Activated CD4-positive, alpha-beta T cell treated with anti-CD3 and anti-CD28 coated beads, Interleukin-2, amount 10 ng/mL, durations not matched to agents 7 days and 5 days (primary cell): ENCODE results near the gene SPAG9. TPM values are rescaled to one million over a fixed set of nuclear protein-coding genes. Genes with fewer than 3 reads are reported as not detected.
"Not testable (repeated sequence)": the region's sequence is repeated elsewhere in the genome, so short reads cannot be mapped to it uniquely, and the experiment has no call there.

Source experiments
- CTCF ChIA-PET: fragments of 350-600 bp; sonication (Branson Sonifier 250); formaldehyde crosslinking; loops from one replicate; lab custom pipeline; 2021; ENCODE audit warnings: antibody characterized with exemption; lab: Charles Lee
- POLR2A ChIA-PET: fragments of 350-600 bp; sonication (Branson Sonifier 250); formaldehyde crosslinking; loops from one replicate; lab custom pipeline; 2021; ENCODE audit warnings: antibody characterized with exemption; lab: Charles Lee
- DNase-seq: peaks from one replicate; pipeline ENCODE4 v3.0.0-alpha.2; 2020
- H3K27ac Mint-ChIP-seq: one replicate; pipeline ENCODE4 v1.8.0; 2021; ENCODE audit warnings: mild to moderate bottlenecking, moderate library complexity, mixed read lengths
- H3K27me3 Mint-ChIP-seq: one replicate; pipeline ENCODE4 v1.8.0; 2021; ENCODE audit warnings: mixed read lengths
- H3K36me3 Mint-ChIP-seq: one replicate; pipeline ENCODE4 v1.8.0; 2021; ENCODE audit warnings: low read depth, mixed read lengths
- H3K4me1 Mint-ChIP-seq: one replicate; pipeline ENCODE4 v1.8.0; 2021; ENCODE audit warnings: mixed read lengths
- H3K4me3 Mint-ChIP-seq: one replicate; pipeline ENCODE4 v1.8.0; 2021; ENCODE audit warnings: mild to moderate bottlenecking, moderate library complexity, mixed read lengths
- H3K9me3 Mint-ChIP-seq: one replicate; pipeline ENCODE4 v1.8.0; 2021; ENCODE audit warnings: mixed read lengths
- total RNA-seq, 2 experiments: library from RNA; stranded (reverse); gene quantifications; one replicate each; pipeline ENCODE4 v1.2.3, GENCODE V29; 2021

The SPAG9 gene
- total RNA-seq, 2 experiments from 2014 or later, result 43.6 to 58.5 TPM

GRCh38 chr17:51103050-51103449, 17.6 kb downstream of the SPAG9 start:
- CTCF ChIA-PET, result no interaction called here
- Mint-ChIP-seq H3K4me3 (no peak overlapping the region), H3K27ac (no peak overlapping the region), H3K36me3 (peaks cover 6% of the 10 kb centered on the region), H3K27me3 (no peaks in the 10 kb centered on the region), H3K9me3 (no peaks in the 10 kb centered on the region), H3K4me1 (peaks cover 10% of the 10 kb centered on the region)
- POLR2A ChIA-PET, result no interaction called here
- DNase-seq, result no peak

- CTCF ChIA-PET, result no interaction called here
These were observed 22.8 kb downstream of the SPAG9 start for GRCh38 chr17:51097708-51098446.

GRCh38 chr17:51091635-51092034, 29.0 kb downstream of the SPAG9 start:
- ChIA-PET CTCF (interaction anchor here (0.6 to 0.8 kb wide), 2 partner anchors 25 to 319 kb away, joined by 3 read pairs; no protein-coding TSS in a partner anchor), POLR2A (no interaction called here)
- no peak for DNase-seq
- H3K27me3 Mint-ChIP-seq, result no peaks in the 10 kb centered on the region
- H3K4me1 Mint-ChIP-seq, result peaks cover 19% of the 10 kb centered on the region
- H3K9me3 Mint-ChIP-seq, result no peaks in the 10 kb centered on the region
- peaks cover 3% of the 10 kb centered on the region for H3K36me3 Mint-ChIP-seq
- H3K27ac Mint-ChIP-seq, result no peak overlapping the region
- no peak overlapping the region for H3K4me3 Mint-ChIP-seq

More at GRCh38 chr17:51097708-51098446, 22.8 kb downstream of the SPAG9 start:
- Mint-ChIP-seq H3K27ac (no peak overlapping the region), H3K27me3 (no peaks in the 10 kb centered on the region), H3K4me1 (peaks cover 35% of the 10 kb centered on the region), H3K36me3 (peaks cover 2% of the 10 kb centered on the region), H3K4me3 (no peak overlapping the region), H3K9me3 (no peaks in the 10 kb centered on the region)
- no peak for DNase-seq
- POLR2A ChIA-PET, result no interaction called here

GRCh38 chr17:51088868-51089267, 31.8 kb downstream of the SPAG9 start:
- H3K9me3 Mint-ChIP-seq, DNase-seq, H3K36me3 Mint-ChIP-seq, CTCF ChIA-PET, POLR2A ChIA-PET, H3K27me3 Mint-ChIP-seq, H3K27ac Mint-ChIP-seq, H3K4me3 Mint-ChIP-seq: not testable (repeated sequence)
- peaks cover 11% of the 10 kb centered on the region for H3K4me1 Mint-ChIP-seq

- Mint-ChIP-seq H3K4me3 (no peak overlapping the region), H3K36me3 (peaks cover 3% of the 10 kb centered on the region), H3K9me3 (no peaks in the 10 kb centered on the region), H3K4me1 (peaks cover 6% of the 10 kb centered on the region), H3K27ac (no peak overlapping the region), H3K27me3 (no peaks in the 10 kb centered on the region)
- no peak for DNase-seq
- ChIA-PET CTCF (no interaction called here), POLR2A (no interaction called here)
These were observed 32.4 kb downstream of the SPAG9 start for GRCh38 chr17:51088287-51088686.

GRCh38 chr17:51087072-51087757, 33.5 kb downstream of the SPAG9 start:
- no peaks in the 10 kb centered on the region for H3K9me3 Mint-ChIP-seq
- no peaks in the 10 kb centered on the region for H3K27me3 Mint-ChIP-seq
- POLR2A ChIA-PET, result no interaction called here
- no peak overlapping the region for H3K27ac Mint-ChIP-seq
- no peak overlapping the region for H3K4me3 Mint-ChIP-seq
- H3K36me3 Mint-ChIP-seq, result peaks cover 3% of the 10 kb centered on the region
- peaks cover 6% of the 10 kb centered on the region for H3K4me1 Mint-ChIP-seq
- DNase-seq, result no peak
- CTCF ChIA-PET, result interaction anchor here (1.0 kb wide), 1 partner anchor 28 kb away, joined by 3 read pairs; no protein-coding TSS in a partner anchor

GRCh38 chr17:51085150-51085805, 35.4 kb downstream of the SPAG9 start:
- ChIA-PET POLR2A (interaction anchor here (0.7 kb wide), 1 partner anchor 136 kb away, joined by 3 read pairs; no protein-coding TSS in a partner anchor), CTCF (interaction anchor here (0.6 kb wide), 1 partner anchor 168 kb away, joined by 4 read pairs; no protein-coding TSS in a partner anchor)
- no peak for DNase-seq
- H3K4me3 Mint-ChIP-seq, result no peak overlapping the region
- H3K36me3 Mint-ChIP-seq, result peaks cover 4% of the 10 kb centered on the region
- H3K9me3 Mint-ChIP-seq, result no peaks in the 10 kb centered on the region
- H3K4me1 Mint-ChIP-seq, result peaks cover 10% of the 10 kb centered on the region
- no peaks in the 10 kb centered on the region for H3K27me3 Mint-ChIP-seq
- no peak overlapping the region for H3K27ac Mint-ChIP-seq

- H3K4me1 Mint-ChIP-seq, result peaks cover 10% of the 10 kb centered on the region
- POLR2A ChIA-PET, result interaction anchor here (0.7 kb wide), 1 partner anchor 392 kb away, joined by 5 read pairs; no protein-coding TSS in a partner anchor
These were observed 36.7 kb downstream of the SPAG9 start for GRCh38 chr17:51083981-51084380.

GRCh38 chr17:51083364-51083763, 37.3 kb downstream of the SPAG9 start:
- Mint-ChIP-seq H3K36me3 (peaks cover 15% of the 10 kb centered on the region), H3K4me1 (peaks cover 10% of the 10 kb centered on the region)
- POLR2A ChIA-PET, DNase-seq, H3K27ac Mint-ChIP-seq, H3K4me3 Mint-ChIP-seq, H3K27me3 Mint-ChIP-seq, CTCF ChIA-PET, H3K9me3 Mint-ChIP-seq: not testable (repeated sequence)

More at GRCh38 chr17:51083981-51084380, 36.7 kb downstream of the SPAG9 start:
- Mint-ChIP-seq H3K9me3 (no peaks in the 10 kb centered on the region), H3K36me3 (peaks cover 11% of the 10 kb centered on the region), H3K4me3 (no peak overlapping the region), H3K27ac (no peak overlapping the region), H3K27me3 (no peaks in the 10 kb centered on the region)
- DNase-seq, result no peak
- CTCF ChIA-PET, result no interaction called here

- H3K9me3 Mint-ChIP-seq, result no peaks in the 10 kb centered on the region
- no peak overlapping the region for H3K27ac Mint-ChIP-seq
These were observed 41.6 kb downstream of the SPAG9 start for GRCh38 chr17:51079049-51079448.

GRCh38 chr17:51078009-51078592, 42.6 kb downstream of the SPAG9 start:
- H3K4me1 Mint-ChIP-seq, result peaks cover 6% of the 10 kb centered on the region
- no peak overlapping the region for H3K27ac Mint-ChIP-seq
- POLR2A ChIA-PET, result no interaction called here
- no peak overlapping the region for H3K4me3 Mint-ChIP-seq
- no peaks in the 10 kb centered on the region for H3K27me3 Mint-ChIP-seq
- no peaks in the 10 kb centered on the region for H3K9me3 Mint-ChIP-seq
- DNase-seq, result no peak
- H3K36me3 Mint-ChIP-seq, result peaks cover 23% of the 10 kb centered on the region
- CTCF ChIA-PET, result no interaction called here

More at GRCh38 chr17:51079049-51079448, 41.6 kb downstream of the SPAG9 start:
- H3K27me3 Mint-ChIP-seq, result no peaks in the 10 kb centered on the region
- DNase-seq, result no peak
- CTCF ChIA-PET, result no interaction called here
- peaks cover 23% of the 10 kb centered on the region for H3K36me3 Mint-ChIP-seq
- POLR2A ChIA-PET, result no interaction called here
- peaks cover 6% of the 10 kb centered on the region for H3K4me1 Mint-ChIP-seq
- no peak overlapping the region for H3K4me3 Mint-ChIP-seq

- no peak for DNase-seq
These were observed 43.8 kb downstream of the SPAG9 start for GRCh38 chr17:51076821-51077220.

More at GRCh38 chr17:51076821-51077220, 43.8 kb downstream of the SPAG9 start:
- peaks cover 4% of the 10 kb centered on the region for H3K4me1 Mint-ChIP-seq
- H3K9me3 Mint-ChIP-seq, result no peaks in the 10 kb centered on the region
- no peaks in the 10 kb centered on the region for H3K27me3 Mint-ChIP-seq
- no peak overlapping the region for H3K4me3 Mint-ChIP-seq
- no peak overlapping the region for H3K27ac Mint-ChIP-seq
- CTCF ChIA-PET, result interaction anchor here (0.6 kb wide), 1 partner anchor 70 kb away, joined by 3 read pairs; no protein-coding TSS in a partner anchor
- POLR2A ChIA-PET, result no interaction called here
- peaks cover 23% of the 10 kb centered on the region for H3K36me3 Mint-ChIP-seq
